Ishikawa (cell line): ENCODE measurements around the gene CDX1.

Experiments
- CEBPB ChIP-seq: IDR thresholded peaks from 2 replicates; pipeline ENCODE4 v1.6.1; 2012
- CREB1 ChIP-seq: IDR thresholded peaks from 2 replicates; pipeline ENCODE4 v1.6.1; 2012; ENCODE audit warnings: low read depth
- EGR1 ChIP-seq: IDR thresholded peaks from 2 replicates; pipeline ENCODE4 v1.6.1; 2012
- EP300 ChIP-seq: IDR thresholded peaks from 2 replicates; pipeline ENCODE4 v1.6.1; 2012; ENCODE audit warnings: borderline replicate concordance
- FOXM1 ChIP-seq: IDR thresholded peaks from 2 replicates; pipeline ENCODE4 v1.6.1; 2012; ENCODE audit warnings: low read depth, borderline replicate concordance
- MAX ChIP-seq: IDR thresholded peaks from 2 replicates; pipeline ENCODE4 v1.6.1; 2012
- NFIC ChIP-seq: IDR thresholded peaks from 2 replicates; pipeline ENCODE4 v1.6.1; 2012
- RAD21 ChIP-seq: IDR thresholded peaks from 2 replicates; pipeline ENCODE4 v1.6.1; 2012; ENCODE audit warnings: low read depth
- REST ChIP-seq: IDR thresholded peaks from 2 replicates; pipeline ENCODE4 v1.6.1; 2012; ENCODE audit warnings: low read depth, mild to moderate bottlenecking
- TAF1 ChIP-seq: IDR thresholded peaks from 2 replicates; pipeline ENCODE4 v1.6.1; 2012; ENCODE audit warnings: low read depth, mild to moderate bottlenecking
- TCF12 ChIP-seq: IDR thresholded peaks from 2 replicates; pipeline ENCODE4 v1.6.1; 2012; ENCODE audit warnings: low read depth
- TEAD4 ChIP-seq: IDR thresholded peaks from 2 replicates; pipeline ENCODE4 v1.6.1; 2012
- USF1 ChIP-seq: IDR thresholded peaks from 2 replicates; pipeline ENCODE4 v1.6.1; 2012
- YY1 ChIP-seq: IDR thresholded peaks from 2 replicates; pipeline ENCODE4 v1.6.1; 2012; ENCODE audit warnings: low read depth
- ZBTB7A ChIP-seq: IDR thresholded peaks from 2 replicates; pipeline ENCODE4 v1.6.1; 2012; ENCODE audit warnings: low read depth

The CDX1 gene

GRCh38 chr5:150163035-150163434, 3.5 kb upstream of the CDX1 start:
- TF ChIP-seq FOXM1, result no peak
- TF ChIP-seq RAD21, result no peak
- no peak for TF ChIP-seq TEAD4
- no peak for TF ChIP-seq YY1
- no peak for TF ChIP-seq USF1
- no peak for TF ChIP-seq ZBTB7A
- no peak for TF ChIP-seq TCF12
- TF ChIP-seq NFIC, result no peak
- TF ChIP-seq TAF1, result no peak
- no peak for TF ChIP-seq REST
- TF ChIP-seq CEBPB, result no peak
- TF ChIP-seq MAX, result no peak

DNA sequence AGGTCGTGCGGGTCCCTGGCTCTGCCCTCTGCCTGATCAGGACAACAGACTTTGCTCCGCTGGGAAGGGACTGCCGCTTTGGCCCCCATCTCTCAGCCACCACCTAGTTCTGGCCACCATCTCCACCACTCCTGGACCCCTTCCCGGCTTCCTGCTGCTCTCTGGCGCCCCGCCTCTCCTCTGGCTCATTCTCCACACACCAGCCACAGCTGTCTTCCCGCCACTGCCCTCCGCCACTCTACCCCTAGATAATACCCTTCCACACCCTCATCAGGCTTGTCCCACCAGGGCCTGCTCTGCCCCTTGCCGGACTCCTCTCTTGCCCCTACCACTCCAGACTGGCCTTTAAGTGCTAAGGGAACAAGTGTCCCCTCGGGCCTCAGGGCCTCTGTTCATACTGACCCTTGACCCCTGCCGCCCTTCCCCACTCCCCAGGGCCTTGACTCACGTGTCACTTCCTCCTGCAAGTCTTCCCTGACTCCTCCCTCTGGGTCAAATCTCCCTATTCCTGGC, 3.0 kb upstream of the CDX1 start:
- TF ChIP-seq EGR1 (no peak), REST (no peak), TEAD4 (no peak), FOXM1 (no peak), MAX (no peak), TAF1 (no peak), CEBPB (no peak), USF1 (no peak), CREB1 (no peak), NFIC (no peak), EP300 (no peak), RAD21 (no peak), YY1 (no peak), ZBTB7A (no peak)

DNA sequence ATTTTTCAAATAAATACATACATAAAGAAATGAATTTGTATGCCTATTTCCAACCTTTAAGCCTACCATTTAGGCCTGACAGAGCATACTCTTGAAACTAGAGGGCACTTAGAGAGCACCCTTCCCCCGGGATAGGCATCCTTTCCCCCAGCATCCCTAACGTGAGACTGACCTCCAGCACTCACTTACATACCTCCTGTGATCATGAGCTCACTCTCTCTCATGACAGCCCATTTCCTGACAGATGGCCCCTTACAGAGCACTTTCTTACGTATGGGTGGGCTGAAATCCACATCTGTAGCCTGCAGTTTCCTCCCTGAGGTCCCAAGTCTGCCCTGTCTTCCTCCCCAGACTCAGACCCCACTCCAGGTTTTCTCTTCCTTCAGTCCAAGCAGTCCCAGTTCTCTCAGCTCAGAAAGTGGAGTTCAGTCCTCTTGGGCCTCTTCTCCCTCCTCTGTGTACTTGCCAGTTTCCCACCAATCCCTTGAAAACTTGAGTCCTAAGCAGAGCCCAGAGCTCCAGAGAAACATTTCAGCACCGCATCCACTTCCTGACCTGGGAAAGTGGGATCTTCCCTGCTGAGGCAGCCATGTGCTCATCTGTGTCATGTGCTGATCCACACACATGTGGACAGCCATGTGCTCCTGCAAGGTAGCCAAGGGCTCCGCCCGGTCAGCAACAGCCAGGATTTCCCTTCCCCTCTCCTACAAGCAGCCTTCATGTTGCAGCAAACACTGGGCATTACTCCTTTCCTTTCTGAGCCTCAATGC, 2.2 kb upstream of the CDX1 start:
- TF ChIP-seq TCF12, result no peak
- no peak for TF ChIP-seq EP300
- TF ChIP-seq FOXM1, result no peak
- no peak for TF ChIP-seq TEAD4
- no peak for TF ChIP-seq ZBTB7A
- no peak for TF ChIP-seq CEBPB
- TF ChIP-seq USF1, result no peak
- no peak for TF ChIP-seq REST
- no peak for TF ChIP-seq CREB1
- no peak for TF ChIP-seq EGR1
- no peak for TF ChIP-seq MAX
- no peak for TF ChIP-seq TAF1
- TF ChIP-seq RAD21, result no peak
- no peak for TF ChIP-seq NFIC
- no peak for TF ChIP-seq YY1
